Smooth muscle cell of the brain vasculature (primary cell): ENCODE measurements around the gene MEAK7.

Source experiments
- DNase-seq: peaks from one replicate; pipeline ENCODE4 v3.0.0-alpha.2; 2012; ENCODE audit warnings: low read depth, low spot score

The MEAK7 gene

DNA sequence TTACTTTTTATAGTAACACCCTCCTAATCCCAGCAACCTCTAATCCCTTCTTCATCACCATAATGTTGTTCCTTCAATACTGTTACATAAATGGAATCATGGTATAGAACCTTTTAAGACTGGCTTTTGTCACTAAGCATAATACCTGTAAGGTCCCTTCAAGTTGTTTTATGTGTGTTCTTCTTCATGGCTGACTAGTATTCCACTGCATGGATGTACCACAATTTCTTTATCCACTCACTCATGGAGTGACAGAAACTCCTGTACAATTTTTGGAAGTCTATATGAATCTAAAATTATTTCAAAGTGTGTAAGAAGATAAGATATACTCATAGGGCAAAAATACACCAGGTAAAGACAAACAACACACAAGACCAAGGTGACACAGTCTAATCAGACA, 36.8 kb downstream of the MEAK7 start:
- no peak for DNase-seq

DNA sequence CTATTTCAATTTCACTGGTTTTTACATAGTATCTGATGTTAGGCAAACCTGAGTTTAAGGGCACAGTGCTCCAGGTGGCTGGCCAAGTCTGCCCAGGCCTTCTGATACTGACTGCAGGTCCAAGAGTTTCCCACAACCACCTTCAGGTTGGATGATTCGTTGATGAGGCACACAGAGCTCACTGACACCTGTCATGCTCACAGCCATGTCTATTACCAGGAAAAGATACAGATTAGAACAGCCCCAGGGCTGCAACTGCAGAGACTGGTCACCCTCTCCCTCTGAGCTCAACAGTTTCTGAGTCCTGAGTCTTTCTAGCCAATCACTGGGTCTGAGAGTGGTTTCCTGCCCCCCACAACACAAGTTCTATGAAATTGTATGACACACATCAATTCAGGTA, 37.2 kb downstream of the MEAK7 start:
- DNase-seq, result no peak

DNA sequence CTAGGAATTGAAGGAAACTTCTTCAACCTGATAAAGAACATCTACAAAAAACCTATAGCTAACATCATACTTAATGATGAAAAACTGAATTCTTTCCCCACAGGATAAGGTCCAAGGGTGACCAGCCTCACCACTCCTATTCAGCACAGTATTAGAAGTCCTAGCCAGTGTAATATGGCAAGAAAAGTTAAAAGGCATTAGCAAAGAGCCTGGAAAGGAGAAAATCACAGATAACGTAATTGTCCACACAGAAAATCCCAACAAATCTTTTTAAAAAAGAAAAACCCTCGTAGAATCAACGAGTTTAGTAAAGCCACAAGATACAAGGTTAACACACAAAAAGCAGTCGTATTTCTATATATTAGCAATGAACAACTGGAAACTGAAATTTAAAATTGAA, 37.8 kb downstream of the MEAK7 start:
- no peak for DNase-seq

GRCh38 chr16:84465154-84465553, 39.3 kb downstream of the MEAK7 start:
- DNase-seq, result no peak

DNA sequence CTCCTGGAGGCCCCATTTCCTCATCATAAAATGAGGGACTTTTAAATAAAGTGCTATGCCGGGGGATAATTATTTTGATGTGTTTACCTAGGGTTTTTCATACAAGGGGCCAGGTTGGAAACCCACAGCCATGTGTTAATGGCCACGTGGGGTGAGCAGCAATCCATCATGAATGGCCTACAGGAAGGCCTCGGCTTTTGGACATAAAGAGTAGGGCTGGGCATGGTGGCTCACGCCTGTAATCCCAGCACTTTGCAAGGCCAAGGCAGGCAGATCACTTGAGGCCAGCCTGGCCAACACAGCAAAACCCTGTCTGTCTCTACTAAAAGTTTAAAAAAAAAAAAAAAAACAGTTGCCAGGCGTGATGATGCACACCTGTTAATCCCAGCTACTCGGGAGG, 40.3 kb downstream of the MEAK7 start:
- no peak for DNase-seq

GRCh38 chr16:84463221-84463620, 41.2 kb downstream of the MEAK7 start:
- DNase-seq, result no peak

GRCh38 chr16:84462296-84463210, 41.9 kb downstream of the MEAK7 start:
- DNase-seq, result no peak

- no peak for DNase-seq
Observed at GRCh38 chr16:84461413-84462295, 42.8 kb downstream of the MEAK7 start.

DNA sequence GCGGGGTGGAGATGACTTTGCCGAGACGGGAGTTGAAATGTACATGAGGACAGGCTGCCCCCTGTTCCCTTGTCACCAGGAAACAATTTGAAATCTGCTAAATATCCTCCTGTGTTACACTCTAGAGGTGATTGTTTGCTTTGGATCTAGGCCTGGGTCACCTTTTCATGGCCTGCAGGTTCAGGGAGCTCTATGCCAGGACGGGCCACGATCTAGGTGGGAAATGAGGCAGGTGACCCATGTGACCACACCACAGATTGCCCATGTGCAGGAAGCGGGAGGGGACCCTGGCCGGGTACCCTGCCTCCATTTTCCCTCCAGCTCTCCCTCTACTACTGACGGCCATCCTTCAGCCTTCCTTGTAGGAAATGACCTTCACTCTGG, 43.4 kb downstream of the MEAK7 start:
- no peak for DNase-seq

DNA sequence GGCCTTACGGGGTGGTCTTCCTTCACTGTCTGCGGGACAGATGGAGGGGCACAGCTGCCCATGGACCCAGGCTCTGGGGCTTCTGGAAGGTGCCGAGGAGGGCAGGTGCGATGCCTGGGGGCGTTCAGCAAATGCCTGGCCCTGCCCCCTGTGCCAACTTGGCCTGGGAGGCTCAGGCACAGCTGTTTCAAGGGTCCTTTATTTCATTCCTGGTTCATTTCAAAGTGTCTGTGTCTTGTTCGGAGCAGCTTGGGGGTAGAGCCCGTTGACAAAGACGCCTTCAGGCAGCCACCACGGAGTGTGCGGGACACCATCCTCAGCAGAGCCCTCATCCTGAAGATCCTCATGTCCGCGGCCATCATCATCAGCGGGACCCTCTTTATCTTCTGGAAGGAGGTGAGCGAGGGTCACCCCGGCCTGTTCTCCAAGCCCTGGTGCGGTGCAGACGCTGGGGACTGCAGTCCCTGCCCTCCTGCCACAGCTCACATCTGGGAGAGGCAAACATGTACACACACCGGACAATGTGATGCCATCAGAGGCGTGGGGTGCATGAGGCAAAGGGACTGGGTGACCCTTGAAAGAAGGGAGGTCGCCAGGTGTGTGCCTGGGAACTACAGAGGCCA, 43.9 kb downstream of the MEAK7 start:
- DNase-seq, result no peak

DNA sequence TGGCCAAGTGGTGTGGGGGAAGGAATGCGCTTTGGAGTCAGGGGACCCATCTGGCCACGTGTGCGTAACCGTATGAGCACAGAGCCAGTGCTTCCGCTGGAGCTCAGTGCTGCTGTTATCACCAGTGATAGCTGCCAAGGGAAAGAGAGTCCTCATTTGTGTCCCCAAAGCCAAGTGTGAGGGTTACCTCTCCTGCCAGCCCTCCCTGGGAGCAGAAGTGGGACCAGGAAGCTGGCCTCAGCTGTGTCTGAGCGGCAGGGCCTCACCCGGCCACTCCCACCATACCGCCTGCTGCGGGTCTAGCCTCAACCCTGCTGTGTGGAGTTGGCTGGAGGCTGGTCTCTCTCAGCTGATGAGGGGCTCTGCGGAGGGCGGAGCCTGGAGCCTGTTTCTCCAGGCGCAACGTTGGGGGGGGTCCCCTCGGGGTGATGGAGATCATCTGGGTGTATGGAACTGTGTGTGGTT, 44.5 kb downstream of the MEAK7 start:
- DNase-seq, result no peak

DNA sequence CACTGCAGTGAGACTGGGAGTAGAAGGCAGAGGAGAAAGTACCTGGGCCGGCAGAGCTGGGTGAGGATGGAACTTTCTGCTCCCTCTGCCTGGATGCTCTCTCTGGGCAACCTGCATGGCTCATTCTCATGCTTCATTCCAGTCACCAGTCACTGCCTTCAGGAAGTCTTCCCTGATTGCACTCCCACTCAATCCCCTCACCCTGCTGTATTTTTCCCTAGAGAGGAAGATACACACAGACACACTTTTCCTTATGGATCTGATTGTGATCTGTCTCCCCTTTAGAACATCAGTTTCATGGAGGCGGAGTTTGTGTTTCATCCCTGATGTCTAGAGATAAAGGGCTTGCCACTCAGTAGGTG, 44.9 kb downstream of the MEAK7 start:
- no peak for DNase-seq

DNA sequence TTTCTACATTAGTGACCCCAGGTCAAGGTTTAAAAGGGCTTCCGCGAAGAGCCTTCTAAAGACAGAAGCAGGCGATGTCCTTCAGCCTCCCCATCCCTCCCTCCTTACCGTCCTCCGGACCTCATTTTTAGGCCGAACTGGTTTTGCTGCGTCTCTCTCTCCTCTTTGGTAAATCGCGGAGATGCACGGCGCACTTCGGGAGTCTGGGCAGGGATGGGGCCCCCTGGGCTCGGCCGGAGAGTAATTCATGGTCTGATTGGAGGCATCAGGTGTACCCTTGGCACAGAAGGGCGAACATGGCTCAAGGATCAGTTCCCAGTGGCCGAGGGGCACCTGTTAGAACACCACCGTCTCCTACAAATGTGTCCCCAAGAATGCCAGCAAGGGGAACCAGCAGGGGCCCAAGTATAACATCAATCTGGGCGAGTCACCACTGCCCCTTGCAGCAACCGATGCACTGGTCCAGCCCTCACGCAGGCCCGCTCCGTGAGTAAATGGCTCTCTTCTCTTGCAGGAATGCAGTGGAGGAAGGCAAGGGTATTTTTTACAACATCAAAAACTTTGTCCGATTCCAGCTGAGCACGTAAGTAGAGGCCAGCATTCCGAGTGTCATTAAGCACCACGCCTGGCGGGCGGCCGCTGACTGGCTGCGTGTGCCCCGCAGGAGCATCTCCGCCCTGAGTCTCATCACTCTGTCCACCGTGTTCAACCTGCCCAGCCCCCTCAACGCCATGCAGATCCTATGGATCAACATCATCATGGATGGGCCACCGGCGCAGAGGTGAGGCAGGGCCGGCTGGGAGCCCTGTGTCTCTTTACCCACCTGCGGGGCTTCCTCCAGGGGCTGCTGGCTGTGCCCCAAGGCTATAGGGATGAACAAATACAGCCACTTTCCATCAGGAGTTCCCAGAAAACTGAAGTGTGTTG, 45.6 kb downstream of the MEAK7 start:
- DNase-seq, result no peak

DNA sequence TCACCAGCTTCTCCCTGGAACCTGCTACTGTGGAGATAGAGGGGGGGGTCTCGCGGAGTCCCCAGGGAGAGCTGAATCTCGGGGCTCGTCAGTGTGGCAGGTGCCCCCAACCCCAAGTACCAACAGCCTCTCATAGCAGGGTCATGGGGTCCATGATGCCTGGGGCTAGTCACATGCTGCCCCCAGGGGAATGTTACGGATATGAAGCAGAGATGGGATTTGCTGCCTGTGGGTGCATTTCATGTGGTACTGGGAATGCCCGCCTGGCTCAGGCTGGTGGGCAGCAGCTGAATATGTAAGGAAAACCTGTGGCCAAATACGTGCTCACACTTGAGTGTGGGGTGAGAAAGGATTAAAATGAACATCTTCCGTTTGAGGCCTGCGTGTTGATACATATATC, 49.4 kb downstream of the MEAK7 start:
- no peak for DNase-seq
